ENCODE data around the gene JUNB. TPM values are rescaled to one million over a fixed set of nuclear protein-coding genes. Genes with fewer than 3 reads are reported as not detected.

Gene JUNB
- total and polyA plus RNA-seq, 2 of the 13 experiments (the other 11 are each of a cell fraction or from before 2014, with no cell fraction given): 7.7 to 8.2 TPM

DNA sequence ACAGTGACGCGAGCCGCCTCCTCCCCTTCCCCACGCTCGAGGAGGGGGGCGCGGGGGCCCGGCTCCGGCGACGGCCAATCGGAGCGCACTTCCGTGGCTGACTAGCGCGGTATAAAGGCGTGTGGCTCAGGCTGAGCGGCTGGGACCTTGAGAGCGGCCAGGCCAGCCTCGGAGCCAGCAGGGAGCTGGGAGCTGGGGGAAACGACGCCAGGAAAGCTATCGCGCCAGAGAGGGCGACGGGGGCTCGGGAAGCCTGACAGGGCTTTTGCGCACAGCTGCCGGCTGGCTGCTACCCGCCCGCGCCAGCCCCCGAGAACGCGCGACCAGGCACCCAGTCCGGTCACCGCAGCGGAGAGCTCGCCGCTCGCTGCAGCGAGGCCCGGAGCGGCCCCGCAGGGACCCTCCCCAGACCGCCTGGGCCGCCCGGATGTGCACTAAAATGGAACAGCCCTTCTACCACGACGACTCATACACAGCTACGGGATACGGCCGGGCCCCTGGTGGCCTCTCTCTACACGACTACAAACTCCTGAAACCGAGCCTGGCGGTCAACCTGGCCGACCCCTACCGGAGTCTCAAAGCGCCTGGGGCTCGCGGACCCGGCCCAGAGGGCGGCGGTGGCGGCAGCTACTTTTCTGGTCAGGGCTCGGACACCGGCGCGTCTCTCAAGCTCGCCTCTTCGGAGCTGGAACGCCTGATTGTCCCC, at the start of gene JUNB (continued):
- TF ChIP-seq, protein P1, sequence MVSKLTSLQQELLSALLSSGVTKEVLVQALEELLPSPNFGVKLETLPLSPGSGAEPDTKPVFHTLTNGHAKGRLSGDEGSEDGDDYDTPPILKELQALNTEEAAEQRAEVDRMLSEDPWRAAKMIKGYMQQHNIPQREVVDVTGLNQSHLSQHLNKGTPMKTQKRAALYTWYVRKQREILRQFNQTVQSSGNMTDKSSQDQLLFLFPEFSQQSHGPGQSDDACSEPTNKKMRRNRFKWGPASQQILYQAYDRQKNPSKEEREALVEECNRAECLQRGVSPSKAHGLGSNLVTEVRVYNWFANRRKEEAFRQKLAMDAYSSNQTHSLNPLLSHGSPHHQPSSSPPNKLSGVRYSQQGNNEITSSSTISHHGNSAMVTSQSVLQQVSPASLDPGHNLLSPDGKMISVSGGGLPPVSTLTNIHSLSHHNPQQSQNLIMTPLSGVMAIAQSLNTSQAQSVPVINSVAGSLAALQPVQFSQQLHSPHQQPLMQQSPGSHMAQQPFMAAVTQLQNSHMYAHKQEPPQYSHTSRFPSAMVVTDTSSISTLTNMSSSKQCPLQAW (CRISPR knock-in tag; IDR thresholded peaks at IDR 0.05): peak; percentile 85
- no peak for TF ChIP-seq SNAPC2 (CRISPR knock-in tag; IDR thresholded peaks at IDR 0.05)
- peak; percentile 95 for TF ChIP-seq ELF4 (CRISPR knock-in tag; IDR thresholded peaks at IDR 0.05; ENCODE audit: borderline replicate concordance)
- TF ChIP-seq, protein P2, sequence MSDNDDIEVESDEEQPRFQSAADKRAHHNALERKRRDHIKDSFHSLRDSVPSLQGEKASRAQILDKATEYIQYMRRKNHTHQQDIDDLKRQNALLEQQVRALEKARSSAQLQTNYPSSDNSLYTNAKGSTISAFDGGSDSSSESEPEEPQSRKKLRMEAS (IDR thresholded peaks at IDR 0.05): peak; percentile 16; the same call in 1 of the 2 replicates
- no peak for TF ChIP-seq GPN1 (CRISPR knock-in tag; IDR thresholded peaks at IDR 0.05; ENCODE audit: borderline replicate concordance)
- no peak for TF ChIP-seq NFE2 (CRISPR knock-in tag; IDR thresholded peaks at IDR 0.05)
- TF ChIP-seq SRSF4 (IDR thresholded peaks at IDR 0.05; ENCODE audit: low read depth, low read length, poor library complexity, severe bottlenecking): no peak

DNA sequence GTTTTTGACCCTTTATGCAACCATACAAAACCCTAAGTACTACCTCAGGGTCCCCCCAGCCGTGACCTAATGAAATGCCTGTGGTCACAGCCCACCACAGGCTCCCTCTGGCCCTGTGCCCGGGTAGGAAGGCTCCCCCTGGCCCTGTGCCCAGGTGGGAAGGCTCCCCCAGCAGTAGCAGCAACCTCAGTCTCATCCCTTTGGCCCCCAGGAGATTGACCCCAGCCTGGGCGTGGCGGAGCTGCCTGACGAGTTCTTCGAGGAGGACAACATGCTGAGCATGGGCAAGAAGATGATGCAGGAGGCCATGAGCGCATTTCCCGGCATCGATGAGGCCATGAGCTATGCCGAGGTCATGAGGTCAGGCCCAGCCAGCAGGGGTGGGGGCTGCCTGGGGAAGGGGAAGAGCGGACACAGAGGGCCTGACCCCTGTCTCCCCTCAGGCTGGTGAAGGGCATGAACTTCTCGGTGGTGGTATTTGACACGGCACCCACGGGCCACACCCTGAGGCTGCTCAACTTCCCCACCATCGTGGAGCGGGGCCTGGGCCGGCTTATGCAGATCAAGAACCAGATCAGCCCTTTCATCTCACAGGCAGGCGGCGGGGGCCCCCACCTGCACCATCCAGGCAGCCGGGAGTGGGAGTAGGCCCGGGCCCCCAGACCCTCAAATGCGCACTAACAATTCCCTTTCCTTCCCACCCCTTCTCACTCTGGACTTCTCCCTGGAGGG, 46.0 kb upstream of the JUNB start:
- 0 out of 2 replicates have a peak, but pooled peaks cover 2% of the 10 kb centered on the region for H3K4me1 ChIP-seq (ENCODE audit: insufficient read depth, low read length)
- intact Hi-C loops (cut with micrococcal nuclease; ENCODE audit: unreplicated experiment) (no loop called here), in situ Hi-C loops (cut with HindIII; ENCODE audit: extremely low pct_ligation_motif_present, low pct_unique_long_range_greater_than_20kb) (no loop called here)
- POLR2A ChIA-PET: no interaction called here
- ATAC-seq (no peak), DNase-seq (ENCODE audit: low spot score) (no peak), FAIRE-seq (no peak)
- no peak for TF ChIP-seq ZNF232 (CRISPR knock-in tag; IDR thresholded peaks at IDR 0.05; ENCODE audit: borderline replicate concordance)
- TF ChIP-seq, protein P3, sequence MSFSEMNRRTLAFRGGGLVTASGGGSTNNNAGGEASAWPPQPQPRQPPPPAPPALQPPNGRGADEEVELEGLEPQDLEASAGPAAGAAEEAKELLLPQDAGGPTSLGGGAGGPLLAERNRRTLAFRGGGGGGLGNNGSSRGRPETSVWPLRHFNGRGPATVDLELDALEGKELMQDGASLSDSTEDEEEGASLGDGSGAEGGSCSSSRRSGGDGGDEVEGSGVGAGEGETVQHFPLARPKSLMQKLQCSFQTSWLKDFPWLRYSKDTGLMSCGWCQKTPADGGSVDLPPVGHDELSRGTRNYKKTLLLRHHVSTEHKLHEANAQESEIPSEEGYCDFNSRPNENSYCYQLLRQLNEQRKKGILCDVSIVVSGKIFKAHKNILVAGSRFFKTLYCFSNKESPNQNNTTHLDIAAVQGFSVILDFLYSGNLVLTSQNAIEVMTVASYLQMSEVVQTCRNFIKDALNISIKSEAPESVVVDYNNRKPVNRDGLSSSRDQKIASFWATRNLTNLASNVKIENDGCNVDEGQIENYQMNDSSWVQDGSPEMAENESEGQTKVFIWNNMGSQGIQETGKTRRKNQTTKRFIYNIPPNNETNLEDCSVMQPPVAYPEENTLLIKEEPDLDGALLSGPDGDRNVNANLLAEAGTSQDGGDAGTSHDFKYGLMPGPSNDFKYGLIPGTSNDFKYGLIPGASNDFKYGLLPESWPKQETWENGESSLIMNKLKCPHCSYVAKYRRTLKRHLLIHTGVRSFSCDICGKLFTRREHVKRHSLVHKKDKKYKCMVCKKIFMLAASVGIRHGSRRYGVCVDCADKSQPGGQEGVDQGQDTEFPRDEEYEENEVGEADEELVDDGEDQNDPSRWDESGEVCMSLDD (CRISPR knock-in tag; IDR thresholded peaks at IDR 0.05; ENCODE audit: borderline replicate concordance): no peak
- TF ChIP-seq AGO2 (optimal IDR thresholded peaks at IDR 0.05; ENCODE audit: low read depth, low read length): peak; percentile 23
- no peak for TF ChIP-seq ZNF749 (CRISPR knock-in tag; IDR thresholded peaks at IDR 0.05; ENCODE audit: borderline replicate concordance)
- no peak for TF ChIP-seq PCBP2 (optimal IDR thresholded peaks at IDR 0.05; ENCODE audit: low read depth, low read length, poor library complexity, severe bottlenecking)
- no peaks in the 10 kb centered on the region for H4K20me1 ChIP-seq (ENCODE audit: insufficient read depth, low read length)
- no TSS peak for BruUV-seq (replicated peaks)
- no peak overlapping the region for H3K9ac ChIP-seq (ENCODE audit: insufficient read depth, low read depth, low read length)
- H3K4me3 ChIP-seq (replicated peaks in 1 of 3; ENCODE audit: insufficient read depth in 1 of 3, low read depth in 2 of 3, low read length in 3 of 3): no peak overlapping the region
- peaks cover 8% of the 10 kb centered on the region for H3K9me3 ChIP-seq (ENCODE audit: low read length)
- peaks cover 0 to 2% of the 10 kb centered on the region in 2 experiments; a peak in 2 of 5 replicates for H3K27me3 ChIP-seq (ENCODE audit: control insufficient read depth in 1 of 2, insufficient read depth in 2 of 2, low read length in 2 of 2)
- WGBS (ENCODE audit: low lambda C conversion rate): 88% methylated on average over 11 of the region's 22 CpGs
- CTCF ChIA-PET (ENCODE audit: low intra/inter-chr PET ratio, low total read pairs): no interaction called here
- peaks cover 13 to 38% of the 10 kb centered on the region in 2 experiments for H3K36me3 ChIP-seq (replicated peaks in 1 of 2; ENCODE audit: control insufficient read depth in 1 of 2, insufficient read depth in 2 of 2, low read length in 2 of 2)
- H3K27ac ChIP-seq (ENCODE audit: extremely low read length, insufficient read depth, low read length): no peak overlapping the region
- H3K4me2 ChIP-seq (ENCODE audit: low read depth, low read length): no peak overlapping the region
- H3K79me2 ChIP-seq (ENCODE audit: insufficient read depth, low read length): no peaks in the 10 kb centered on the region
- no peak overlapping the region for H2AFZ ChIP-seq (ENCODE audit: low read length)

All from HepG2 (cell line).